H9 (cell line): ENCODE measurements around the gene KIAA1671. TPM values are rescaled to one million over a fixed set of nuclear protein-coding genes. Genes with fewer than 3 reads are reported as not detected.

ENCODE experiments used
- DNase-seq: peaks from one replicate; pipeline ENCODE4 v3.0.0-alpha.2; 2017
- H2AFZ ChIP-seq: one replicate; pipeline ENCODE4 v1.6.1; 2013; ENCODE audit warnings: mild to moderate bottlenecking, low read length, control low read depth, moderate library complexity
- H2AK5ac ChIP-seq: 2 replicates; pipeline ENCODE4 v1.6.1; 2013; ENCODE audit warnings: low read length, control low read depth, mixed read lengths; ENCODE audit not compliant: insufficient read length
- H2BK120ac ChIP-seq: one replicate; pipeline ENCODE4 v1.6.1; 2013; ENCODE audit warnings: low read depth, mild to moderate bottlenecking, low read length, control low read depth, inconsistent platforms; ENCODE audit not compliant: poor library complexity, severe bottlenecking
- H2BK12ac ChIP-seq: 2 replicates; pipeline ENCODE4 v1.6.1; 2013; ENCODE audit warnings: low read length, control low read depth, mixed read lengths, low read depth; ENCODE audit not compliant: insufficient read length
- H2BK15ac ChIP-seq: 2 replicates; pipeline ENCODE4 v1.6.1; 2013; ENCODE audit warnings: low read depth, low read length, control low read depth
- H2BK20ac ChIP-seq: one replicate; pipeline ENCODE4 v1.6.1; 2013; ENCODE audit warnings: low read depth, mild to moderate bottlenecking, low read length, control low read depth, inconsistent platforms; ENCODE audit not compliant: poor library complexity, severe bottlenecking
- H2BK5ac ChIP-seq: 2 replicates; pipeline ENCODE4 v1.6.1; 2013; ENCODE audit warnings: low read length, control low read depth, mixed read lengths; ENCODE audit not compliant: insufficient read length
- H3K14ac ChIP-seq: 2 replicates; pipeline ENCODE4 v1.6.1; 2013; ENCODE audit warnings: low read length, control low read depth; ENCODE audit not compliant: insufficient read depth
- H3K18ac ChIP-seq: 2 replicates; pipeline ENCODE4 v1.6.1; 2013; ENCODE audit warnings: low read depth, mild to moderate bottlenecking, mixed read lengths, low read length, control low read depth; ENCODE audit not compliant: insufficient read length
- H3K23ac ChIP-seq: 2 replicates; pipeline ENCODE4 v1.6.1; 2013; ENCODE audit warnings: low read length, control low read depth, mixed read lengths, low read depth; ENCODE audit not compliant: insufficient read length
- H3K23me2 ChIP-seq: 2 replicates; pipeline ENCODE4 v1.6.1; 2013; ENCODE audit warnings: low read depth, mild to moderate bottlenecking, mixed read lengths, low read length, control low read depth; ENCODE audit not compliant: insufficient read length, poor library complexity, severe bottlenecking
- H3K27ac ChIP-seq: 2 replicates; pipeline ENCODE4 v1.5.1; 2013; ENCODE audit warnings: low read length, control low read depth, mixed read lengths, low read depth; ENCODE audit not compliant: insufficient read length
- H3K27me3 ChIP-seq: 2 replicates; pipeline ENCODE4 v1.6.1; 2013; ENCODE audit warnings: low read length, control low read depth, inconsistent platforms; ENCODE audit not compliant: insufficient read depth
- H3K4ac ChIP-seq: 2 replicates; pipeline ENCODE4 v1.6.1; 2013; ENCODE audit warnings: low read depth, mild to moderate bottlenecking, control low read depth, inconsistent platforms, low read length, moderate library complexity
- H3K4me1 ChIP-seq: 2 replicates; pipeline ENCODE4 v1.6.1; 2013; ENCODE audit warnings: low read length, control low read depth, inconsistent platforms; ENCODE audit not compliant: insufficient read depth
- H3K4me2 ChIP-seq: 2 replicates; pipeline ENCODE4 v1.6.1; 2013; ENCODE audit warnings: low read length, control low read depth, mixed read lengths; ENCODE audit not compliant: insufficient read length, insufficient read depth
- H3K56ac ChIP-seq: 2 replicates; pipeline ENCODE4 v1.6.1; 2013; ENCODE audit warnings: low read depth, mild to moderate bottlenecking, mixed read lengths, low read length, control low read depth; ENCODE audit not compliant: insufficient read length
- H3K79me1 ChIP-seq: 2 replicates; pipeline ENCODE4 v1.6.1; 2013; ENCODE audit warnings: low read depth, mild to moderate bottlenecking, moderate library complexity, low read length, control low read depth, inconsistent platforms; ENCODE audit not compliant: insufficient read depth, poor library complexity, severe bottlenecking
- H3K79me2 ChIP-seq: 2 replicates; pipeline ENCODE4 v1.6.1; 2013; ENCODE audit warnings: low read length, control low read depth, inconsistent platforms; ENCODE audit not compliant: insufficient read depth
- H3K9ac ChIP-seq: 2 replicates; pipeline ENCODE4 v1.6.1; 2013; ENCODE audit warnings: low read length, control low read depth, mixed read lengths; ENCODE audit not compliant: insufficient read length; ENCODE audit errors: extremely low read depth
- H3K9me3 ChIP-seq: one replicate; pipeline ENCODE4 v1.6.1; 2013; ENCODE audit warnings: low read depth, low read length, inconsistent platforms; ENCODE audit not compliant: control insufficient read depth
- H3T11ph ChIP-seq: one replicate; pipeline ENCODE4 v1.6.1; 2013; ENCODE audit warnings: mild to moderate bottlenecking, low read length, control low read depth, inconsistent platforms
- H4K20me1 ChIP-seq: one replicate; pipeline ENCODE4 v1.6.1; 2013; ENCODE audit not compliant: control insufficient read depth, insufficient read length, insufficient read depth
- H4K5ac ChIP-seq: 2 replicates; pipeline ENCODE4 v1.6.1; 2013; ENCODE audit warnings: low read depth, mild to moderate bottlenecking, mixed read lengths, low read length, control low read depth; ENCODE audit not compliant: insufficient read length
- H4K8ac ChIP-seq: replicated peaks from 2 replicates; pipeline ENCODE4 v1.6.1; 2013; ENCODE audit warnings: low read length, control low read depth, mixed read lengths, low read depth; ENCODE audit not compliant: insufficient read length
- H4K91ac ChIP-seq: 2 replicates; pipeline ENCODE4 v1.6.1; 2013; ENCODE audit warnings: low read depth, mild to moderate bottlenecking, moderate library complexity, mixed read lengths, low read length, control low read depth; ENCODE audit not compliant: insufficient read length
- H3K27ac Mint-ChIP-seq, 3 experiments: 2 replicates in 2 of 3; 3 replicates in 1 of 3; pipeline ENCODE4 v1.8.0; 2020 to 2021; ENCODE audit warnings: mixed read lengths in 3 of 3, mild to moderate bottlenecking in 1 of 3, moderate library complexity in 1 of 3
- H3K27me3 Mint-ChIP-seq: 2 replicates; pipeline ENCODE4 v1.8.0; 2021; ENCODE audit warnings: low read depth, mild to moderate bottlenecking, moderate library complexity, mixed read lengths
- H3K36me3 Mint-ChIP-seq, 3 experiments: 2 replicates in 2 of 3; 3 replicates in 1 of 3; pipeline ENCODE4 v1.8.0; 2020 to 2021; ENCODE audit warnings: low read depth in 3 of 3, mixed read lengths in 3 of 3; ENCODE audit not compliant: insufficient read depth in 1 of 3
- H3K4me1 Mint-ChIP-seq, 2 experiments: 2 replicates each; pipeline ENCODE4 v1.8.0; 2020; ENCODE audit warnings: mixed read lengths in 2 of 2
- H3K4me3 Mint-ChIP-seq, 2 experiments: 2 replicates in 1 of 2; 3 replicates in 1 of 2; pipeline ENCODE4 v1.8.0; 2020 to 2021; ENCODE audit warnings: mild to moderate bottlenecking in 2 of 2, mixed read lengths in 2 of 2, moderate library complexity in 1 of 2
- H3K9me3 Mint-ChIP-seq, 2 experiments: 2 replicates in 1 of 2; 3 replicates in 1 of 2; pipeline ENCODE4 v1.8.0; 2020; ENCODE audit warnings: mild to moderate bottlenecking in 2 of 2, mixed read lengths in 2 of 2, moderate library complexity in 1 of 2
- CTCF ChIP-seq: fragments of 200-600 bp; sonication (generic); conservative IDR thresholded peaks from 3 replicates; pipeline ENCODE4 v1.8.0; 2021; ENCODE audit warnings: antibody characterized with exemption, mild to moderate bottlenecking
- WGBS: extraction: QIAGEN DNeasy Blood & Tissue Kit; methylation state at CpG from one replicate; pipeline ENCODE4 v1.1.7; 2013; ENCODE audit warnings: missing lambda C conversion rate, low lambda C conversion rate, mixed read lengths; ENCODE audit not compliant: insufficient read length; ENCODE audit errors: extremely low coverage; 5-methylcytosine and 5-hydroxymethylcytosine counted together
- total RNA-seq: library from RNA; stranded (reverse); gene quantifications from 2 replicates; pipeline ENCODE4 v1.2.1, GENCODE V29; 2021

KIAA1671 gene
- total RNA-seq, 1 experiment from 2014 or later, result 22.6 TPM

DNA sequence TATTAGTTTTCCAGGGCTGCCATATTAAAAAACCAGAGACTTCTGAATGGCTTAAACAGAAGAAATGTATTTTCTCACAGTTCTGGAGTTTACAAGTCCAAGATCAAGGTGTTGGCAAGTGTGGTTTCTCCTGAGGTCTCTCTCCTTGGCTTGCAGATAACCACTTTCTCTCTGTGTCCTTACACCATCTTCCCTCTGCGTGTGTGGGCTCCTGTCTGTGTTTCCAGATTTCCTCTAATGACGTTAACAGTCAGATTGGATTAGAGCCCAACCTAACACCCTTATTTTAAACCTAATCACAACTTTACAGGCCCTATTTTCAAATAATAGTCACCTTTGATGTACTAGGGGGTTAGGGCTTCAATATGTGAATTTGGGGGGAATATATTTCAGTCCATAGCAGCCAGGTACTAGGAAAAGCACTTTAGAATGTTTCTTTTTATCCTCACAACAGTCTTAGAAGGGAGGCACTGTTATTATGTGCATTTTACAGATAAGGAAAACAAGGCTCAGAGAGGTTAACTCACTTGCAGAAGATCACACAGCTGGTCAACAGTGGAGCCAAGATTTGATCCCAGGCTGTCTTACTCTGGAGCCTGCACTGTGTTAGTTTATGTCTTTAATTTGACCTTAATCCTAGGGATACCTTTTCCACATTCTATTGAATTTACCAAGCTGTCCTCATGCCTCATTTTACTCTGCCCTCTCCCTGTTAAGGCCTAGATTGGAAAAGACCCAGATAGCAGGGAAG is 130.7 kb downstream of the KIAA1671 start:
- H3K4me2 ChIP-seq, result no peak overlapping the region
- H3K56ac ChIP-seq, result no peak overlapping the region
- Mint-ChIP-seq H3K4me3 (no peak overlapping the region), H3K4me1 (peaks cover 13 to 18% of the 10 kb centered on the region in 2 experiments), H3K36me3 (no peaks in the 10 kb centered on the region), H3K27ac (peak overlapping the region in 1 of 3 experiments; percentile 76; a peak in 2 of 7 replicates), H3K27me3 (no peaks in the 10 kb centered on the region), H3K9me3 (no peaks in the 10 kb centered on the region)
- H2AFZ ChIP-seq, result no peak overlapping the region
- no peaks in the 10 kb centered on the region for H3K4me1 ChIP-seq
- no peak overlapping the region for H2AK5ac ChIP-seq
- H3K79me1 ChIP-seq, result no peaks in the 10 kb centered on the region
- no peak overlapping the region for H3K27ac ChIP-seq
- peaks cover 4% of the 10 kb centered on the region for H4K20me1 ChIP-seq
- no peak overlapping the region for H4K5ac ChIP-seq
- no peak overlapping the region for H2BK120ac ChIP-seq
- no peak overlapping the region for H2BK12ac ChIP-seq
- WGBS, result no CpG with 5 or more reads among the region's 2 CpGs
- TF ChIP-seq CTCF, result no peak
- H4K91ac ChIP-seq, result no peak overlapping the region
- H3K23ac ChIP-seq, result no peak overlapping the region
- H3K9me3 ChIP-seq, result no peaks in the 10 kb centered on the region
- no peaks in the 10 kb centered on the region for H3K27me3 ChIP-seq
- no peak overlapping the region for H3K18ac ChIP-seq
- no peak overlapping the region for H2BK20ac ChIP-seq
- no peak overlapping the region for H3K14ac ChIP-seq
- H3T11ph ChIP-seq, result no peak overlapping the region
- H2BK5ac ChIP-seq, result no peak overlapping the region
- H3K79me2 ChIP-seq, result no peaks in the 10 kb centered on the region
- H3K23me2 ChIP-seq, result no peaks in the 10 kb centered on the region
- H2BK15ac ChIP-seq, result no peak overlapping the region
- no peak overlapping the region for H4K8ac ChIP-seq
- no peak for DNase-seq
- H3K4ac ChIP-seq, result no peak overlapping the region
- H3K9ac ChIP-seq, result no peak overlapping the region
